H9 (cell line): ENCODE measurements around the gene SH3BGR. TPM values are rescaled to one million over a fixed set of nuclear protein-coding genes. Genes with fewer than 3 reads are reported as not detected.

ENCODE experiments used
- DNase-seq: peaks from one replicate; pipeline ENCODE4 v3.0.0-alpha.2; 2017
- H2AFZ ChIP-seq: one replicate; pipeline ENCODE4 v1.6.1; 2013; ENCODE audit warnings: mild to moderate bottlenecking, low read length, control low read depth, moderate library complexity
- H2AK5ac ChIP-seq: 2 replicates; pipeline ENCODE4 v1.6.1; 2013; ENCODE audit warnings: low read length, control low read depth, mixed read lengths; ENCODE audit not compliant: insufficient read length
- H2BK120ac ChIP-seq: one replicate; pipeline ENCODE4 v1.6.1; 2013; ENCODE audit warnings: low read depth, mild to moderate bottlenecking, low read length, control low read depth, inconsistent platforms; ENCODE audit not compliant: poor library complexity, severe bottlenecking
- H2BK12ac ChIP-seq: 2 replicates; pipeline ENCODE4 v1.6.1; 2013; ENCODE audit warnings: low read length, control low read depth, mixed read lengths, low read depth; ENCODE audit not compliant: insufficient read length
- H2BK15ac ChIP-seq: 2 replicates; pipeline ENCODE4 v1.6.1; 2013; ENCODE audit warnings: low read depth, low read length, control low read depth
- H2BK20ac ChIP-seq: one replicate; pipeline ENCODE4 v1.6.1; 2013; ENCODE audit warnings: low read depth, mild to moderate bottlenecking, low read length, control low read depth, inconsistent platforms; ENCODE audit not compliant: poor library complexity, severe bottlenecking
- H2BK5ac ChIP-seq: 2 replicates; pipeline ENCODE4 v1.6.1; 2013; ENCODE audit warnings: low read length, control low read depth, mixed read lengths; ENCODE audit not compliant: insufficient read length
- H3K14ac ChIP-seq: 2 replicates; pipeline ENCODE4 v1.6.1; 2013; ENCODE audit warnings: low read length, control low read depth; ENCODE audit not compliant: insufficient read depth
- H3K18ac ChIP-seq: 2 replicates; pipeline ENCODE4 v1.6.1; 2013; ENCODE audit warnings: low read depth, mild to moderate bottlenecking, mixed read lengths, low read length, control low read depth; ENCODE audit not compliant: insufficient read length
- H3K23ac ChIP-seq: 2 replicates; pipeline ENCODE4 v1.6.1; 2013; ENCODE audit warnings: low read length, control low read depth, mixed read lengths, low read depth; ENCODE audit not compliant: insufficient read length
- H3K23me2 ChIP-seq: 2 replicates; pipeline ENCODE4 v1.6.1; 2013; ENCODE audit warnings: low read depth, mild to moderate bottlenecking, mixed read lengths, low read length, control low read depth; ENCODE audit not compliant: insufficient read length, poor library complexity, severe bottlenecking
- H3K27ac ChIP-seq: 2 replicates; pipeline ENCODE4 v1.5.1; 2013; ENCODE audit warnings: low read length, control low read depth, mixed read lengths, low read depth; ENCODE audit not compliant: insufficient read length
- H3K27me3 ChIP-seq: 2 replicates; pipeline ENCODE4 v1.6.1; 2013; ENCODE audit warnings: low read length, control low read depth, inconsistent platforms; ENCODE audit not compliant: insufficient read depth
- H3K4ac ChIP-seq: 2 replicates; pipeline ENCODE4 v1.6.1; 2013; ENCODE audit warnings: low read depth, mild to moderate bottlenecking, control low read depth, inconsistent platforms, low read length, moderate library complexity
- H3K4me1 ChIP-seq: 2 replicates; pipeline ENCODE4 v1.6.1; 2013; ENCODE audit warnings: low read length, control low read depth, inconsistent platforms; ENCODE audit not compliant: insufficient read depth
- H3K4me2 ChIP-seq: 2 replicates; pipeline ENCODE4 v1.6.1; 2013; ENCODE audit warnings: low read length, control low read depth, mixed read lengths; ENCODE audit not compliant: insufficient read length, insufficient read depth
- H3K56ac ChIP-seq: 2 replicates; pipeline ENCODE4 v1.6.1; 2013; ENCODE audit warnings: low read depth, mild to moderate bottlenecking, mixed read lengths, low read length, control low read depth; ENCODE audit not compliant: insufficient read length
- H3K79me1 ChIP-seq: 2 replicates; pipeline ENCODE4 v1.6.1; 2013; ENCODE audit warnings: low read depth, mild to moderate bottlenecking, moderate library complexity, low read length, control low read depth, inconsistent platforms; ENCODE audit not compliant: insufficient read depth, poor library complexity, severe bottlenecking
- H3K79me2 ChIP-seq: 2 replicates; pipeline ENCODE4 v1.6.1; 2013; ENCODE audit warnings: low read length, control low read depth, inconsistent platforms; ENCODE audit not compliant: insufficient read depth
- H3K9ac ChIP-seq: 2 replicates; pipeline ENCODE4 v1.6.1; 2013; ENCODE audit warnings: low read length, control low read depth, mixed read lengths; ENCODE audit not compliant: insufficient read length; ENCODE audit errors: extremely low read depth
- H3K9me3 ChIP-seq: one replicate; pipeline ENCODE4 v1.6.1; 2013; ENCODE audit warnings: low read depth, low read length, inconsistent platforms; ENCODE audit not compliant: control insufficient read depth
- H3T11ph ChIP-seq: one replicate; pipeline ENCODE4 v1.6.1; 2013; ENCODE audit warnings: mild to moderate bottlenecking, low read length, control low read depth, inconsistent platforms
- H4K20me1 ChIP-seq: one replicate; pipeline ENCODE4 v1.6.1; 2013; ENCODE audit not compliant: control insufficient read depth, insufficient read length, insufficient read depth
- H4K5ac ChIP-seq: 2 replicates; pipeline ENCODE4 v1.6.1; 2013; ENCODE audit warnings: low read depth, mild to moderate bottlenecking, mixed read lengths, low read length, control low read depth; ENCODE audit not compliant: insufficient read length
- H4K8ac ChIP-seq: replicated peaks from 2 replicates; pipeline ENCODE4 v1.6.1; 2013; ENCODE audit warnings: low read length, control low read depth, mixed read lengths, low read depth; ENCODE audit not compliant: insufficient read length
- H4K91ac ChIP-seq: 2 replicates; pipeline ENCODE4 v1.6.1; 2013; ENCODE audit warnings: low read depth, mild to moderate bottlenecking, moderate library complexity, mixed read lengths, low read length, control low read depth; ENCODE audit not compliant: insufficient read length
- H3K27ac Mint-ChIP-seq, 3 experiments: 2 replicates in 2 of 3; 3 replicates in 1 of 3; pipeline ENCODE4 v1.8.0; 2020 to 2021; ENCODE audit warnings: mixed read lengths in 3 of 3, mild to moderate bottlenecking in 1 of 3, moderate library complexity in 1 of 3
- H3K27me3 Mint-ChIP-seq: 2 replicates; pipeline ENCODE4 v1.8.0; 2021; ENCODE audit warnings: low read depth, mild to moderate bottlenecking, moderate library complexity, mixed read lengths
- H3K36me3 Mint-ChIP-seq, 3 experiments: 2 replicates in 2 of 3; 3 replicates in 1 of 3; pipeline ENCODE4 v1.8.0; 2020 to 2021; ENCODE audit warnings: low read depth in 3 of 3, mixed read lengths in 3 of 3; ENCODE audit not compliant: insufficient read depth in 1 of 3
- H3K4me1 Mint-ChIP-seq, 2 experiments: 2 replicates each; pipeline ENCODE4 v1.8.0; 2020; ENCODE audit warnings: mixed read lengths in 2 of 2
- H3K4me3 Mint-ChIP-seq, 2 experiments: 2 replicates in 1 of 2; 3 replicates in 1 of 2; pipeline ENCODE4 v1.8.0; 2020 to 2021; ENCODE audit warnings: mild to moderate bottlenecking in 2 of 2, mixed read lengths in 2 of 2, moderate library complexity in 1 of 2
- H3K9me3 Mint-ChIP-seq, 2 experiments: 2 replicates in 1 of 2; 3 replicates in 1 of 2; pipeline ENCODE4 v1.8.0; 2020; ENCODE audit warnings: mild to moderate bottlenecking in 2 of 2, mixed read lengths in 2 of 2, moderate library complexity in 1 of 2
- WGBS: extraction: QIAGEN DNeasy Blood & Tissue Kit; methylation state at CpG from one replicate; pipeline ENCODE4 v1.1.7; 2013; ENCODE audit warnings: missing lambda C conversion rate, low lambda C conversion rate, mixed read lengths; ENCODE audit not compliant: insufficient read length; ENCODE audit errors: extremely low coverage; 5-methylcytosine and 5-hydroxymethylcytosine counted together
- total RNA-seq: library from RNA; stranded (reverse); gene quantifications from 2 replicates; pipeline ENCODE4 v1.2.1, GENCODE V29; 2021
- TF ChIP-seq, protein P1 (sequence below): fragments of 200-600 bp; sonication (generic); conservative IDR thresholded peaks from 3 replicates; pipeline ENCODE4 v1.8.0; 2021; ENCODE audit warnings: antibody characterized with exemption, mild to moderate bottlenecking

SH3BGR gene
- total RNA-seq, 1 experiment from 2014 or later: 2.9 TPM

DNA sequence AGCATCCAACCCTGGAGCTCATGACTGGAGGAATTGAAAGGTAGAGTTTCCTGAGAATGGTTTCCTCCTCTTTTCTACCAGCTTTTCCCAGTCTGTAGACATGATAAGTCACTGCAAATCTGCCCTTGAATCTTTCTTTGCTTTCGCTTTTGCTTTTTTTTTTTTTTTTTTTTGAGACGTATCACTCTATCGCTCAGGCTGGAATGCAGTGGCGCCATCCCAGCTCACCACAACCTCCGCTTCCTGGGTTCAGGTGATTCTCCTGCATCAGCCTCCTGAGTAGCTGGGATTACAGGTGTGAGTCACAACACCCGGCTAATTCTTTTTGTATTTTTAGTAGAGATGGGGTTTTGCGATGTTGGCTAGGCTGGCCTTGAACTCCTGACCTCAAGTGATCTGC is 4.5 kb upstream of the SH3BGR start:
- Histone ChIP-seq H3K4ac (no peak overlapping the region), H4K20me1 (no peaks in the 10 kb centered on the region), H3K79me2 (no peaks in the 10 kb centered on the region), H3K23ac (no peak overlapping the region), H4K91ac (no peak overlapping the region), H3K4me2 (no peak overlapping the region), H2AK5ac (no peak overlapping the region), H3K56ac (no peak overlapping the region), H2BK20ac (no peak overlapping the region), H3K4me1 (peaks cover 4% of the 10 kb centered on the region; the same call in 1 of the 2 replicates), H3T11ph (no peak overlapping the region), H3K14ac (no peak overlapping the region), H2BK5ac (no peak overlapping the region), H3K9ac (no peak overlapping the region), H3K27me3 (no peaks in the 10 kb centered on the region), H4K5ac (no peak overlapping the region), H4K8ac (no peak overlapping the region), H2BK15ac (no peak overlapping the region), H3K27ac (no peak overlapping the region), H3K9me3 (no peaks in the 10 kb centered on the region), H2AFZ (no peak overlapping the region), H3K23me2 (peaks cover 9% of the 10 kb centered on the region), H2BK12ac (no peak overlapping the region), H2BK120ac (no peak overlapping the region), H3K79me1 (no peaks in the 10 kb centered on the region), H3K18ac (no peak overlapping the region)
- no peak for DNase-seq
- Mint-ChIP-seq H3K4me1 (peaks cover 25 to 44% of the 10 kb centered on the region in 2 experiments), H3K9me3 (no peaks in the 10 kb centered on the region; a peak in 1 of 5 replicates), H3K27ac (no peak overlapping the region), H3K4me3 (no peak overlapping the region), H3K36me3 (no peaks in the 10 kb centered on the region), H3K27me3 (peaks cover 21% of the 10 kb centered on the region)
- TF ChIP-seq, protein P1, sequence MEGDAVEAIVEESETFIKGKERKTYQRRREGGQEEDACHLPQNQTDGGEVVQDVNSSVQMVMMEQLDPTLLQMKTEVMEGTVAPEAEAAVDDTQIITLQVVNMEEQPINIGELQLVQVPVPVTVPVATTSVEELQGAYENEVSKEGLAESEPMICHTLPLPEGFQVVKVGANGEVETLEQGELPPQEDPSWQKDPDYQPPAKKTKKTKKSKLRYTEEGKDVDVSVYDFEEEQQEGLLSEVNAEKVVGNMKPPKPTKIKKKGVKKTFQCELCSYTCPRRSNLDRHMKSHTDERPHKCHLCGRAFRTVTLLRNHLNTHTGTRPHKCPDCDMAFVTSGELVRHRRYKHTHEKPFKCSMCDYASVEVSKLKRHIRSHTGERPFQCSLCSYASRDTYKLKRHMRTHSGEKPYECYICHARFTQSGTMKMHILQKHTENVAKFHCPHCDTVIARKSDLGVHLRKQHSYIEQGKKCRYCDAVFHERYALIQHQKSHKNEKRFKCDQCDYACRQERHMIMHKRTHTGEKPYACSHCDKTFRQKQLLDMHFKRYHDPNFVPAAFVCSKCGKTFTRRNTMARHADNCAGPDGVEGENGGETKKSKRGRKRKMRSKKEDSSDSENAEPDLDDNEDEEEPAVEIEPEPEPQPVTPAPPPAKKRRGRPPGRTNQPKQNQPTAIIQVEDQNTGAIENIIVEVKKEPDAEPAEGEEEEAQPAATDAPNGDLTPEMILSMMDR: no peak
- no CpG with 5 or more reads among the region's 7 CpGs for WGBS
